GM23338 (cell line): ENCODE measurements around the gene UGT1A10. TPM values are rescaled to one million over a fixed set of nuclear protein-coding genes. Genes with fewer than 3 reads are reported as not detected.

Experiments
- ATAC-seq: fragments of 200-7000 bp; cut with Tn5 transposase; 3 replicates; pipeline ENCODE4 v1.9.1; 2020
- DNase-seq: peaks from one replicate; pipeline ENCODE4 v3.0.0-alpha.2; 2015; ENCODE audit warnings: low spot score
- H2AFZ ChIP-seq: fragments of 200-600 bp; sonication (generic); 2 replicates; pipeline ENCODE4 v1.8.0; 2016; ENCODE audit warnings: antibody characterized with exemption, mild to moderate bottlenecking, moderate library complexity
- H3F3A ChIP-seq: fragments of 200-600 bp; sonication (generic); replicated peaks from 2 replicates; pipeline ENCODE4 v1.8.0; 2017; ENCODE audit warnings: antibody characterized with exemption, mixed run types, low read depth
- H3K27ac ChIP-seq: fragments of 200-600 bp; sonication (generic); 2 replicates; pipeline ENCODE4 v1.6.1; 2016; ENCODE audit warnings: low read depth
- H3K27me3 ChIP-seq: fragments of 200-600 bp; sonication (generic); 2 replicates; pipeline ENCODE4 v1.8.0; 2016; ENCODE audit warnings: mild to moderate bottlenecking, mixed run types, moderate library complexity; ENCODE audit not compliant: insufficient read depth
- H3K36me3 ChIP-seq: fragments of 200-600 bp; sonication (generic); 2 replicates; pipeline ENCODE4 v1.8.0; 2016; ENCODE audit warnings: mild to moderate bottlenecking; ENCODE audit not compliant: insufficient read depth
- H3K4me1 ChIP-seq: fragments of 200-600 bp; sonication (generic); 2 replicates; pipeline ENCODE4 v1.8.0; 2016; ENCODE audit warnings: mild to moderate bottlenecking, moderate library complexity; ENCODE audit not compliant: insufficient read depth
- H3K4me2 ChIP-seq: fragments of 200-600 bp; sonication (generic); 2 replicates; pipeline ENCODE4 v1.7.1; 2017; ENCODE audit warnings: mixed run types
- H3K4me3 ChIP-seq: fragments of 200-600 bp; sonication (generic); 2 replicates; pipeline ENCODE4 v1.6.1; 2016; ENCODE audit warnings: mixed run types
- H3K79me2 ChIP-seq: fragments of 200-600 bp; sonication (generic); replicated peaks from 2 replicates; pipeline ENCODE4 v1.8.0; 2017; ENCODE audit warnings: mild to moderate bottlenecking; ENCODE audit not compliant: insufficient read depth
- H3K9me2 ChIP-seq: fragments of 200-600 bp; sonication (generic); 2 replicates; pipeline ENCODE4 v1.8.0; 2017; ENCODE audit not compliant: insufficient read depth
- H4K20me1 ChIP-seq: fragments of 200-600 bp; sonication (generic); replicated peaks from 2 replicates; pipeline ENCODE4 v1.8.0; 2017; ENCODE audit warnings: mild to moderate bottlenecking; ENCODE audit not compliant: insufficient read depth
- H3K27ac Mint-ChIP-seq: 2 replicates; pipeline ENCODE4 v1.8.0; 2020; ENCODE audit warnings: inconsistent platforms, mild to moderate bottlenecking, moderate library complexity, mixed read lengths
- H3K27me3 Mint-ChIP-seq: 3 replicates; pipeline ENCODE4 v1.8.0; 2022; ENCODE audit warnings: low read depth, mild to moderate bottlenecking, moderate library complexity, mixed read lengths, inconsistent platforms; ENCODE audit not compliant: insufficient read depth, poor library complexity
- H3K36me3 Mint-ChIP-seq: 3 replicates; pipeline ENCODE4 v1.8.0; 2021; ENCODE audit warnings: low read depth, mild to moderate bottlenecking, inconsistent platforms, moderate library complexity, mixed read lengths
- H3K4me1 Mint-ChIP-seq: 3 replicates; pipeline ENCODE4 v1.8.0; 2020; ENCODE audit warnings: mild to moderate bottlenecking, inconsistent platforms, mixed read lengths
- H3K4me3 Mint-ChIP-seq: 3 replicates; pipeline ENCODE4 v1.8.0; 2021; ENCODE audit warnings: moderate library complexity, mild to moderate bottlenecking, inconsistent platforms, mixed read lengths
- H3K9me3 Mint-ChIP-seq: 3 replicates; pipeline ENCODE4 v1.8.0; 2020; ENCODE audit warnings: moderate library complexity, mild to moderate bottlenecking, inconsistent platforms, mixed read lengths
- CREB1 ChIP-seq: fragments of 250-450 bp; sonication (Bioruptor Pico); IDR thresholded peaks from 2 replicates; pipeline ENCODE4 v1.5.0; 2020; ENCODE audit warnings: low read depth, mild to moderate bottlenecking, moderate library complexity
- CTCF ChIP-seq, 2 experiments: fragments of 200-600 bp in 1 of 2; sonication (generic) in 1 of 2; conservative IDR thresholded peaks; 2 replicates each; pipeline versions ENCODE4 v1.5.1 to v1.6.1; 2016 to 2017; ENCODE audit warnings: antibody characterized with exemption in 2 of 2, low read depth in 2 of 2, mild to moderate bottlenecking in 2 of 2, moderate library complexity in 1 of 2
- EZH2 ChIP-seq: fragments of 200-600 bp; sonication (generic); IDR thresholded peaks from one replicate; pipeline ENCODE4 v1.8.0; 2017; ENCODE audit warnings: antibody characterized with exemption, mild to moderate bottlenecking, low read depth; ENCODE audit not compliant: unreplicated experiment
- EZH2phosphoT487 ChIP-seq: fragments of 200-600 bp; sonication (generic); IDR thresholded peaks from one replicate; pipeline ENCODE4 v1.8.1; 2018; ENCODE audit warnings: antibody characterized with exemption; ENCODE audit not compliant: unreplicated experiment
- JUNB ChIP-seq: IDR thresholded peaks from one replicate; pipeline ENCODE4 v1.6.1; 2016; ENCODE audit warnings: antibody characterized with exemption; ENCODE audit not compliant: unreplicated experiment
- NANOG ChIP-seq: IDR thresholded peaks from 2 replicates; pipeline ENCODE4 v1.6.1; 2016; ENCODE audit warnings: antibody characterized with exemption, borderline replicate concordance
- POLR2AphosphoS5 ChIP-seq: IDR thresholded peaks from 2 replicates; pipeline ENCODE4 v1.6.1; 2016; ENCODE audit warnings: antibody characterized with exemption, low read depth
- STAT1 ChIP-seq: IDR thresholded peaks from one replicate; pipeline ENCODE4 v1.6.1; 2016; ENCODE audit warnings: antibody characterized with exemption; ENCODE audit not compliant: unreplicated experiment
- ZNF114 ChIP-seq: fragments of 250-450 bp; sonication (Bioruptor Pico); IDR thresholded peaks from 2 replicates; pipeline ENCODE4 v1.5.0; 2020; ENCODE audit warnings: mild to moderate bottlenecking, moderate library complexity
- ZNF331 ChIP-seq: fragments of 250-450 bp; sonication (Bioruptor Pico); IDR thresholded peaks from 2 replicates; pipeline ENCODE4 v1.5.0; 2020; ENCODE audit warnings: low read depth, mild to moderate bottlenecking, moderate library complexity
- ZNF462 ChIP-seq: fragments of 250-450 bp; sonication (Bioruptor Pico); IDR thresholded peaks from 2 replicates; pipeline ENCODE4 v1.5.0; 2020; ENCODE audit warnings: mild to moderate bottlenecking, moderate library complexity
- polyA plus RNA-seq: library from polyadenylated mRNA; unstranded; fragments of >200 nt; fragmentation: Nextera tagmentation; extraction: Ambion mirVana; gene quantifications from 2 replicates; pipeline ENCODE4 v1.2.1, GENCODE V29; 2016
- total RNA-seq: library from RNA; depleted of rRNA; stranded (reverse); fragments of >200 nt; shearing (Covaris generic); gene quantifications from 2 replicates; pipeline ENCODE4 v1.2.3, GENCODE V29; 2014
- TF ChIP-seq, protein P1 (sequence below): IDR thresholded peaks from 2 replicates; pipeline ENCODE4 v1.6.1; 2016; ENCODE audit warnings: antibody characterized with exemption
- TF ChIP-seq, protein P2 (sequence below): IDR thresholded peaks from one replicate; pipeline ENCODE4 v1.6.1; 2018; ENCODE audit warnings: antibody characterized with exemption; ENCODE audit not compliant: unreplicated experiment

Gene UGT1A10
- total and polyA plus RNA-seq, 2 experiments from 2014 or later, result not detected

GRCh38 chr2:233775414-233775813 lies 139.2 kb downstream of the UGT1A10 start:
- H3K27me3 Mint-ChIP-seq, result no peaks in the 10 kb centered on the region
- no peak for ATAC-seq

More at GRCh38 chr2:233775414-233775813, 139.2 kb downstream of the UGT1A10 start:
- H3K4me3 ChIP-seq, result no peak overlapping the region
- 0 out of 2 replicates have a peak, but pooled peaks cover 4% of the 10 kb centered on the region for H3K9me2 ChIP-seq
- DNase-seq, result no peak
- H3K4me2 ChIP-seq, result no peak overlapping the region
- H3K4me3 Mint-ChIP-seq, result no peak overlapping the region
- H3K4me1 Mint-ChIP-seq, result no peaks in the 10 kb centered on the region
- H3K27ac ChIP-seq, result no peak overlapping the region
- no peak for TF ChIP-seq CREB1 (CRISPR knock-in tag)
- TF ChIP-seq ZNF114 (CRISPR knock-in tag), result no peak
- TF ChIP-seq JUNB, result no peak
- TF ChIP-seq ZNF331, result no peak
- no peak for TF ChIP-seq NANOG
- no peak for TF ChIP-seq EZH2phosphoT487
- no peak for TF ChIP-seq ZNF462 (CRISPR knock-in tag)
- TF ChIP-seq, protein P1, sequence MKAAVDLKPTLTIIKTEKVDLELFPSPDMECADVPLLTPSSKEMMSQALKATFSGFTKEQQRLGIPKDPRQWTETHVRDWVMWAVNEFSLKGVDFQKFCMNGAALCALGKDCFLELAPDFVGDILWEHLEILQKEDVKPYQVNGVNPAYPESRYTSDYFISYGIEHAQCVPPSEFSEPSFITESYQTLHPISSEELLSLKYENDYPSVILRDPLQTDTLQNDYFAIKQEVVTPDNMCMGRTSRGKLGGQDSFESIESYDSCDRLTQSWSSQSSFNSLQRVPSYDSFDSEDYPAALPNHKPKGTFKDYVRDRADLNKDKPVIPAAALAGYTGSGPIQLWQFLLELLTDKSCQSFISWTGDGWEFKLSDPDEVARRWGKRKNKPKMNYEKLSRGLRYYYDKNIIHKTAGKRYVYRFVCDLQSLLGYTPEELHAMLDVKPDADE, result no peak
- TF ChIP-seq POLR2AphosphoS5, result no peak
- TF ChIP-seq, protein P2, sequence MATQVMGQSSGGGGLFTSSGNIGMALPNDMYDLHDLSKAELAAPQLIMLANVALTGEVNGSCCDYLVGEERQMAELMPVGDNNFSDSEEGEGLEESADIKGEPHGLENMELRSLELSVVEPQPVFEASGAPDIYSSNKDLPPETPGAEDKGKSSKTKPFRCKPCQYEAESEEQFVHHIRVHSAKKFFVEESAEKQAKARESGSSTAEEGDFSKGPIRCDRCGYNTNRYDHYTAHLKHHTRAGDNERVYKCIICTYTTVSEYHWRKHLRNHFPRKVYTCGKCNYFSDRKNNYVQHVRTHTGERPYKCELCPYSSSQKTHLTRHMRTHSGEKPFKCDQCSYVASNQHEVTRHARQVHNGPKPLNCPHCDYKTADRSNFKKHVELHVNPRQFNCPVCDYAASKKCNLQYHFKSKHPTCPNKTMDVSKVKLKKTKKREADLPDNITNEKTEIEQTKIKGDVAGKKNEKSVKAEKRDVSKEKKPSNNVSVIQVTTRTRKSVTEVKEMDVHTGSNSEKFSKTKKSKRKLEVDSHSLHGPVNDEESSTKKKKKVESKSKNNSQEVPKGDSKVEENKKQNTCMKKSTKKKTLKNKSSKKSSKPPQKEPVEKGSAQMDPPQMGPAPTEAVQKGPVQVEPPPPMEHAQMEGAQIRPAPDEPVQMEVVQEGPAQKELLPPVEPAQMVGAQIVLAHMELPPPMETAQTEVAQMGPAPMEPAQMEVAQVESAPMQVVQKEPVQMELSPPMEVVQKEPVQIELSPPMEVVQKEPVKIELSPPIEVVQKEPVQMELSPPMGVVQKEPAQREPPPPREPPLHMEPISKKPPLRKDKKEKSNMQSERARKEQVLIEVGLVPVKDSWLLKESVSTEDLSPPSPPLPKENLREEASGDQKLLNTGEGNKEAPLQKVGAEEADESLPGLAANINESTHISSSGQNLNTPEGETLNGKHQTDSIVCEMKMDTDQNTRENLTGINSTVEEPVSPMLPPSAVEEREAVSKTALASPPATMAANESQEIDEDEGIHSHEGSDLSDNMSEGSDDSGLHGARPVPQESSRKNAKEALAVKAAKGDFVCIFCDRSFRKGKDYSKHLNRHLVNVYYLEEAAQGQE, result no peak
- no peak for TF ChIP-seq CTCF (conservative IDR thresholded peaks at IDR 0.05; ENCODE audit: low read depth in 2 of 2)
- TF ChIP-seq EZH2, result no peak
- TF ChIP-seq STAT1, result no peak
- H3K79me2 ChIP-seq, result no peaks in the 10 kb centered on the region
- H3K27me3 ChIP-seq, result no peaks in the 10 kb centered on the region
- H4K20me1 ChIP-seq, result no peaks in the 10 kb centered on the region
- no peaks in the 10 kb centered on the region for H3F3A ChIP-seq
- no peak overlapping the region for H3K27ac Mint-ChIP-seq
- no peak overlapping the region for H2AFZ ChIP-seq
- no peaks in the 10 kb centered on the region for H3K4me1 ChIP-seq
- H3K36me3 Mint-ChIP-seq, result peaks cover 4% of the 10 kb centered on the region; the same call in 2 of the 3 replicates
- peaks cover 26% of the 10 kb centered on the region for H3K9me3 Mint-ChIP-seq
- H3K36me3 ChIP-seq, result no peaks in the 10 kb centered on the region
